H9 (cell line): Measurements from ENCODE around the gene KLHL41. TPM values are rescaled to one million over a fixed set of nuclear protein-coding genes. Genes with fewer than 3 reads are reported as not detected.
"Not testable (repeated sequence)": the region's sequence is repeated elsewhere in the genome, so short reads cannot be mapped to it uniquely, and the experiment has no call there.

Experiments used
- DNase-seq: peaks from one replicate; pipeline ENCODE4 v3.0.0-alpha.2; 2017
- H2AFZ ChIP-seq: one replicate; pipeline ENCODE4 v1.6.1; 2013; ENCODE audit warnings: mild to moderate bottlenecking, low read length, control low read depth, moderate library complexity
- H2AK5ac ChIP-seq: 2 replicates; pipeline ENCODE4 v1.6.1; 2013; ENCODE audit warnings: low read length, control low read depth, mixed read lengths; ENCODE audit not compliant: insufficient read length
- H2BK120ac ChIP-seq: one replicate; pipeline ENCODE4 v1.6.1; 2013; ENCODE audit warnings: low read depth, mild to moderate bottlenecking, low read length, control low read depth, inconsistent platforms; ENCODE audit not compliant: poor library complexity, severe bottlenecking
- H2BK12ac ChIP-seq: 2 replicates; pipeline ENCODE4 v1.6.1; 2013; ENCODE audit warnings: low read length, control low read depth, mixed read lengths, low read depth; ENCODE audit not compliant: insufficient read length
- H2BK15ac ChIP-seq: 2 replicates; pipeline ENCODE4 v1.6.1; 2013; ENCODE audit warnings: low read depth, low read length, control low read depth
- H2BK20ac ChIP-seq: one replicate; pipeline ENCODE4 v1.6.1; 2013; ENCODE audit warnings: low read depth, mild to moderate bottlenecking, low read length, control low read depth, inconsistent platforms; ENCODE audit not compliant: poor library complexity, severe bottlenecking
- H2BK5ac ChIP-seq: 2 replicates; pipeline ENCODE4 v1.6.1; 2013; ENCODE audit warnings: low read length, control low read depth, mixed read lengths; ENCODE audit not compliant: insufficient read length
- H3K14ac ChIP-seq: 2 replicates; pipeline ENCODE4 v1.6.1; 2013; ENCODE audit warnings: low read length, control low read depth; ENCODE audit not compliant: insufficient read depth
- H3K18ac ChIP-seq: 2 replicates; pipeline ENCODE4 v1.6.1; 2013; ENCODE audit warnings: low read depth, mild to moderate bottlenecking, mixed read lengths, low read length, control low read depth; ENCODE audit not compliant: insufficient read length
- H3K23ac ChIP-seq: 2 replicates; pipeline ENCODE4 v1.6.1; 2013; ENCODE audit warnings: low read length, control low read depth, mixed read lengths, low read depth; ENCODE audit not compliant: insufficient read length
- H3K23me2 ChIP-seq: 2 replicates; pipeline ENCODE4 v1.6.1; 2013; ENCODE audit warnings: low read depth, mild to moderate bottlenecking, mixed read lengths, low read length, control low read depth; ENCODE audit not compliant: insufficient read length, poor library complexity, severe bottlenecking
- H3K27ac ChIP-seq: 2 replicates; pipeline ENCODE4 v1.5.1; 2013; ENCODE audit warnings: low read length, control low read depth, mixed read lengths, low read depth; ENCODE audit not compliant: insufficient read length
- H3K27me3 ChIP-seq: 2 replicates; pipeline ENCODE4 v1.6.1; 2013; ENCODE audit warnings: low read length, control low read depth, inconsistent platforms; ENCODE audit not compliant: insufficient read depth
- H3K4ac ChIP-seq: 2 replicates; pipeline ENCODE4 v1.6.1; 2013; ENCODE audit warnings: low read depth, mild to moderate bottlenecking, control low read depth, inconsistent platforms, low read length, moderate library complexity
- H3K4me1 ChIP-seq: 2 replicates; pipeline ENCODE4 v1.6.1; 2013; ENCODE audit warnings: low read length, control low read depth, inconsistent platforms; ENCODE audit not compliant: insufficient read depth
- H3K4me2 ChIP-seq: 2 replicates; pipeline ENCODE4 v1.6.1; 2013; ENCODE audit warnings: low read length, control low read depth, mixed read lengths; ENCODE audit not compliant: insufficient read length, insufficient read depth
- H3K56ac ChIP-seq: 2 replicates; pipeline ENCODE4 v1.6.1; 2013; ENCODE audit warnings: low read depth, mild to moderate bottlenecking, mixed read lengths, low read length, control low read depth; ENCODE audit not compliant: insufficient read length
- H3K79me1 ChIP-seq: 2 replicates; pipeline ENCODE4 v1.6.1; 2013; ENCODE audit warnings: low read depth, mild to moderate bottlenecking, moderate library complexity, low read length, control low read depth, inconsistent platforms; ENCODE audit not compliant: insufficient read depth, poor library complexity, severe bottlenecking
- H3K79me2 ChIP-seq: 2 replicates; pipeline ENCODE4 v1.6.1; 2013; ENCODE audit warnings: low read length, control low read depth, inconsistent platforms; ENCODE audit not compliant: insufficient read depth
- H3K9ac ChIP-seq: 2 replicates; pipeline ENCODE4 v1.6.1; 2013; ENCODE audit warnings: low read length, control low read depth, mixed read lengths; ENCODE audit not compliant: insufficient read length; ENCODE audit errors: extremely low read depth
- H3K9me3 ChIP-seq: one replicate; pipeline ENCODE4 v1.6.1; 2013; ENCODE audit warnings: low read depth, low read length, inconsistent platforms; ENCODE audit not compliant: control insufficient read depth
- H3T11ph ChIP-seq: one replicate; pipeline ENCODE4 v1.6.1; 2013; ENCODE audit warnings: mild to moderate bottlenecking, low read length, control low read depth, inconsistent platforms
- H4K20me1 ChIP-seq: one replicate; pipeline ENCODE4 v1.6.1; 2013; ENCODE audit not compliant: control insufficient read depth, insufficient read length, insufficient read depth
- H4K5ac ChIP-seq: 2 replicates; pipeline ENCODE4 v1.6.1; 2013; ENCODE audit warnings: low read depth, mild to moderate bottlenecking, mixed read lengths, low read length, control low read depth; ENCODE audit not compliant: insufficient read length
- H4K8ac ChIP-seq: replicated peaks from 2 replicates; pipeline ENCODE4 v1.6.1; 2013; ENCODE audit warnings: low read length, control low read depth, mixed read lengths, low read depth; ENCODE audit not compliant: insufficient read length
- H4K91ac ChIP-seq: 2 replicates; pipeline ENCODE4 v1.6.1; 2013; ENCODE audit warnings: low read depth, mild to moderate bottlenecking, moderate library complexity, mixed read lengths, low read length, control low read depth; ENCODE audit not compliant: insufficient read length
- H3K27ac Mint-ChIP-seq, 3 experiments: 2 replicates in 2 of 3; 3 replicates in 1 of 3; pipeline ENCODE4 v1.8.0; 2020 to 2021; ENCODE audit warnings: mixed read lengths in 3 of 3, mild to moderate bottlenecking in 1 of 3, moderate library complexity in 1 of 3
- H3K27me3 Mint-ChIP-seq: 2 replicates; pipeline ENCODE4 v1.8.0; 2021; ENCODE audit warnings: low read depth, mild to moderate bottlenecking, moderate library complexity, mixed read lengths
- H3K36me3 Mint-ChIP-seq, 3 experiments: 2 replicates in 2 of 3; 3 replicates in 1 of 3; pipeline ENCODE4 v1.8.0; 2020 to 2021; ENCODE audit warnings: low read depth in 3 of 3, mixed read lengths in 3 of 3; ENCODE audit not compliant: insufficient read depth in 1 of 3
- H3K4me1 Mint-ChIP-seq, 2 experiments: 2 replicates each; pipeline ENCODE4 v1.8.0; 2020; ENCODE audit warnings: mixed read lengths in 2 of 2
- H3K4me3 Mint-ChIP-seq, 2 experiments: 2 replicates in 1 of 2; 3 replicates in 1 of 2; pipeline ENCODE4 v1.8.0; 2020 to 2021; ENCODE audit warnings: mild to moderate bottlenecking in 2 of 2, mixed read lengths in 2 of 2, moderate library complexity in 1 of 2
- H3K9me3 Mint-ChIP-seq, 2 experiments: 2 replicates in 1 of 2; 3 replicates in 1 of 2; pipeline ENCODE4 v1.8.0; 2020; ENCODE audit warnings: mild to moderate bottlenecking in 2 of 2, mixed read lengths in 2 of 2, moderate library complexity in 1 of 2
- WGBS: extraction: QIAGEN DNeasy Blood & Tissue Kit; methylation state at CpG from one replicate; pipeline ENCODE4 v1.1.7; 2013; ENCODE audit warnings: missing lambda C conversion rate, low lambda C conversion rate, mixed read lengths; ENCODE audit not compliant: insufficient read length; ENCODE audit errors: extremely low coverage; 5-methylcytosine and 5-hydroxymethylcytosine counted together
- total RNA-seq: library from RNA; stranded (reverse); gene quantifications from 2 replicates; pipeline ENCODE4 v1.2.1, GENCODE V29; 2021
- TF ChIP-seq, protein P1 (sequence below): fragments of 200-600 bp; sonication (generic); conservative IDR thresholded peaks from 3 replicates; pipeline ENCODE4 v1.8.0; 2021; ENCODE audit warnings: antibody characterized with exemption, mild to moderate bottlenecking

Gene KLHL41
- total RNA-seq, 1 experiment from 2014 or later = not detected

DNA sequence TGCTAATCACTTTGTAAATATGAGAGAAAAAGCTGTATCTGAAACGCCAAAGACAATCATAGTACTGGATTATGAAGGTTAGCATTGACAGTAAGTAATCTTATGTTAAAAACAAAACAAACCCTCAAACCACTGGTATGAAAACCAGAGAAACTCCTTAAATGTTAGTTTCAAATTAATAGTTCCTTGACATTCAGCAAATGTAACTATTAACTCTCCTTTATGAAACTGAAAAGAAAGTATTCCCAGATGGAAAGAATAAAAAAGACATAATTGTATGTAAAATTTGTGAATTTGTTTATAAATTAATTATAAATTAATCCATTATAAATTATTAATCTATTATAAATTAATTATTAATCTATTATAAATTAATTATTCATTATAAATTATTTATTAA is 51.9 kb downstream of the KLHL41 start:
- H3K9ac ChIP-seq = no peak overlapping the region
- no peak overlapping the region for H3K18ac ChIP-seq
- no peaks in the 10 kb centered on the region for H3K9me3 ChIP-seq
- H3K4me3 Mint-ChIP-seq = no peak overlapping the region
- TF ChIP-seq, protein P1, sequence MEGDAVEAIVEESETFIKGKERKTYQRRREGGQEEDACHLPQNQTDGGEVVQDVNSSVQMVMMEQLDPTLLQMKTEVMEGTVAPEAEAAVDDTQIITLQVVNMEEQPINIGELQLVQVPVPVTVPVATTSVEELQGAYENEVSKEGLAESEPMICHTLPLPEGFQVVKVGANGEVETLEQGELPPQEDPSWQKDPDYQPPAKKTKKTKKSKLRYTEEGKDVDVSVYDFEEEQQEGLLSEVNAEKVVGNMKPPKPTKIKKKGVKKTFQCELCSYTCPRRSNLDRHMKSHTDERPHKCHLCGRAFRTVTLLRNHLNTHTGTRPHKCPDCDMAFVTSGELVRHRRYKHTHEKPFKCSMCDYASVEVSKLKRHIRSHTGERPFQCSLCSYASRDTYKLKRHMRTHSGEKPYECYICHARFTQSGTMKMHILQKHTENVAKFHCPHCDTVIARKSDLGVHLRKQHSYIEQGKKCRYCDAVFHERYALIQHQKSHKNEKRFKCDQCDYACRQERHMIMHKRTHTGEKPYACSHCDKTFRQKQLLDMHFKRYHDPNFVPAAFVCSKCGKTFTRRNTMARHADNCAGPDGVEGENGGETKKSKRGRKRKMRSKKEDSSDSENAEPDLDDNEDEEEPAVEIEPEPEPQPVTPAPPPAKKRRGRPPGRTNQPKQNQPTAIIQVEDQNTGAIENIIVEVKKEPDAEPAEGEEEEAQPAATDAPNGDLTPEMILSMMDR = no peak
- no peak overlapping the region for H3K27ac ChIP-seq
- H3K14ac ChIP-seq = no peak overlapping the region
- H3K79me2 ChIP-seq = no peaks in the 10 kb centered on the region
- H4K8ac ChIP-seq = no peak overlapping the region
- H4K5ac ChIP-seq = no peak overlapping the region
- H4K20me1 ChIP-seq = no peaks in the 10 kb centered on the region
- peaks cover 28 to 44% (median 33%) of the 10 kb centered on the region in 3 experiments; a peak in 6 of 7 replicates for H3K36me3 Mint-ChIP-seq
- H3K23me2 ChIP-seq = no peaks in the 10 kb centered on the region
- no peak overlapping the region for H2BK120ac ChIP-seq
- H3K27me3 Mint-ChIP-seq = no peaks in the 10 kb centered on the region
- no peaks in the 10 kb centered on the region for H3K27me3 ChIP-seq
- H2AK5ac ChIP-seq = no peak overlapping the region
- no peak overlapping the region for H3T11ph ChIP-seq
- no peak overlapping the region for H2BK20ac ChIP-seq
- no peak for DNase-seq
- no peak overlapping the region for H2BK12ac ChIP-seq
- no peak overlapping the region for H3K4ac ChIP-seq
- H3K56ac ChIP-seq = no peak overlapping the region
- H2BK5ac ChIP-seq = no peak overlapping the region
- no peaks in the 10 kb centered on the region for H3K4me1 ChIP-seq
- no peak overlapping the region for H3K23ac ChIP-seq
- no CpG with 5 or more reads among the region's 1 CpG for WGBS
- H2BK15ac ChIP-seq = no peak overlapping the region
- H3K27ac Mint-ChIP-seq = peak overlapping the region in 1 of 3 experiments; percentile 79; a peak in 1 of 7 replicates
- no peaks in the 10 kb centered on the region; a peak in 2 of 5 replicates for H3K9me3 Mint-ChIP-seq
- H3K4me1 Mint-ChIP-seq = no peaks in the 10 kb centered on the region
- no peak overlapping the region for H2AFZ ChIP-seq
- H3K4me2 ChIP-seq = no peak overlapping the region
- no peaks in the 10 kb centered on the region for H3K79me1 ChIP-seq
- H4K91ac ChIP-seq = no peak overlapping the region

DNA sequence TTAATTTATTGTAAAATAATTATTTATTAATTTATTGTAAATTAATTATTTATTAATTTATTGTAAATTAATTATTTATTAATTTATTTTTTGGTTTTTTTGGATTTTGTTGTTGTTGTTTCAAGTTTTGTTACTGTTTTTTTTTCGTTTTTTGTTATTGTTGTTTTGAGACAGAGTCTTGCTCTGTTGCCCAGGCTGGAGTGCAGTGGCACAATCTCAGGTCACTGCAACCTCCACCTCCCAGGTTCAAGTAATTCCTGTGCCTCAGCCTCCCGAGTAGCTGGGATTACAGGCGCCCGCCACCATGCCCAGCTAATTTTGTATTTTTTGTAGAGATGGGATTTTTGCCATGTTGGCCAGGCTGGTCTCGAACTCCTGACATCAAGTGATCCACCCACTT is 52.6 kb downstream of the KLHL41 start:
- H3K4me1 Mint-ChIP-seq, H3K4ac ChIP-seq, H3K56ac ChIP-seq, H3K9ac ChIP-seq, H3K14ac ChIP-seq, H4K5ac ChIP-seq, H2BK120ac ChIP-seq, H3K23me2 ChIP-seq, H2AFZ ChIP-seq, H4K8ac ChIP-seq, H3K9me3 Mint-ChIP-seq, H4K91ac ChIP-seq, H3K18ac ChIP-seq, H2BK5ac ChIP-seq, H3K27me3 ChIP-seq, H2BK12ac ChIP-seq, H3K27ac Mint-ChIP-seq, DNase-seq, H3K4me2 ChIP-seq, H3K23ac ChIP-seq, H3K9me3 ChIP-seq, H2BK20ac ChIP-seq, H3K79me1 ChIP-seq, H2BK15ac ChIP-seq, H3K27me3 Mint-ChIP-seq, H3T11ph ChIP-seq, H3K27ac ChIP-seq, H4K20me1 ChIP-seq, H3K4me1 ChIP-seq, H3K79me2 ChIP-seq, H3K4me3 Mint-ChIP-seq, H2AK5ac ChIP-seq: not testable (repeated sequence)
- H3K36me3 Mint-ChIP-seq = peaks cover 25 to 39% (median 28%) of the 10 kb centered on the region in 3 experiments; a peak in 6 of 7 replicates
- 100% methylated on average over 1 of the region's 5 CpGs for WGBS
